NCI-H2107 (cell line): ENCODE measurements around the gene ORAI3.

Source experiments
- DNase-seq: peaks from one replicate; lab custom pipeline; 2025; lab: John Stamatoyannopoulos, UW

The ORAI3 gene

DNA sequence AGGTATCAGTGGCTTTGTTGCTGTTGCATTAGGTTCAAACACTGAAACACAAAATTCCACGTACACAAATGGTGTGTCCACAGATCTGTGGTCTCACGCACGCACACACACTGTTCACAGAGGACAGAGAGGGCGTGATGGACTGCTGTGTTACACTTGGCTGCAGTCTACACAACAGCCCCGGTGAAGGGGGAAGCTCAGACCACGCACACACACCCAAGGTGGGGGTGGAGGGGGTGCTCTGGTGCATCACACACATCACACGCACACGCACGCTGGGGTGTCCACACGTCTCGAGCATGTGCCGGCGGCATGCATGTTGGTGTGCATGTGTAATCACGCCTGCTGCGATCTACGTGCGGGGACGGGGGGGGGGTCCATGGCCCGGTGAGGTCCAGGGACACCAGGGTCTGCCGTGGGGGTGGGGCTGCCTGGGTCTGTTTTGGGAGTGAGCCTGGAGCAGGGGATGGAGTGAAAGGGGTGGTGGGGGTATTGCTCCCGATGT is 43.5 kb downstream of the ORAI3 start:
- DNase-seq = no peak

DNA sequence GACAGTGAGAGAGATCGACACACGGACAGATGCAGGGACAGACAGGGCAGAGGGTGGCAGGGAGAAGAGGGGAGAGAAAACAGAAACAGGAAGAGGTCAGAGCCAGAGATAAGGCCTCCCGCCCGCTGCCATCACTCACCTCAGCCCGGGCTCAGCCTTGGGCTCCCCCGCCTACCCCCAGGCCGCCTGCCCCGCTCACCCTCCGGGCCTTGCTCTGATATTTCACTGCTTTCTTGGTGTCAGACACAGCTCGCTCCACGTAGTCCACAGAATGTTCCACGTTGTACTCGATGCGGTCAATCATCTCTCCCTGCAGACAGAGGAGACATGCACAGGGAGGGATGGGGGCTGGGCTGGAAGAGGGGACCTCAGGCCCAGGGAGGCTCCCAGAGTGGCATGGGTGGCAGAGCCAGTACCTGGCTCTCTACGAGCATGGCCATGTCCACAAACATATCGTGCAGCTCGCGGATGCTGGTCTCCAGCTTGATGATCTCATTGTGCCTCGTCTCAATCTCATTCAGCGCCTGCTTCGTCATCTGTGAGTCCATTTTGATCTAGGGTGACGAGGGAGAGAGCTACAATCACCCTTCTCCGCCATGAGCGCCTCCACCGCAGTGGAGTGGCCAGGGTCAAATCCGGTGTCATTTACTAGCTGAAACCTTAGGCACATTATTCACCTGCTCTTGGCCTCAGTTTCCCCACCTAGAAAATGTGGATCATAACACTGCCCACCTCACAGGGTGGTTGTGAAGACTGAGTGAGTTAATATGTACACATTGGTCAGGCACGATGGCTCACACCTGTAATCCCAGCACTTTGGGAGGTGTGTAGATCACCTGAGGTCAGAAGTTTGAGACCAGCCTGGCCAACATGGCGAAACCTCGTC is 44.3 kb downstream of the ORAI3 start:
- no peak for DNase-seq

DNA sequence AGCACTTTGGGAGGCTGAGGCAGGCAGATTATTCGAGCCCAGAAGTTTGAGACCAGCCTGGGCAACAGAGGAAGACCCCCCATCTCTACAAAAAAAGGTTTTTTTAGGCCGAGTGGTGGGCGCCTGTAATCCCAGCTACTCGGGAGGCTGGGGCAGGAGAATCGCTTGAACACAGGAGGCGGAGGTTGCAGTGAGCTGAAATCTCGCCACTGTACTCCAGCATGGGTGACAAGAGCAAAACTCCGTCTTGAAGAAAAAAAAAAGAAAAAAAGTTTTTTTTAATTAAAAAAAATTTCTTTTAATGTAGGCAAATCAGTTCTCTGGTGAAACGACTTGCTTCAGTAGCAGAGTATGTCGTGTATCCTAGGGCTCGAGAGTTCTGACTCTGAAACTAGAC is 47.1 kb downstream of the ORAI3 start:
- no peak for DNase-seq

DNA sequence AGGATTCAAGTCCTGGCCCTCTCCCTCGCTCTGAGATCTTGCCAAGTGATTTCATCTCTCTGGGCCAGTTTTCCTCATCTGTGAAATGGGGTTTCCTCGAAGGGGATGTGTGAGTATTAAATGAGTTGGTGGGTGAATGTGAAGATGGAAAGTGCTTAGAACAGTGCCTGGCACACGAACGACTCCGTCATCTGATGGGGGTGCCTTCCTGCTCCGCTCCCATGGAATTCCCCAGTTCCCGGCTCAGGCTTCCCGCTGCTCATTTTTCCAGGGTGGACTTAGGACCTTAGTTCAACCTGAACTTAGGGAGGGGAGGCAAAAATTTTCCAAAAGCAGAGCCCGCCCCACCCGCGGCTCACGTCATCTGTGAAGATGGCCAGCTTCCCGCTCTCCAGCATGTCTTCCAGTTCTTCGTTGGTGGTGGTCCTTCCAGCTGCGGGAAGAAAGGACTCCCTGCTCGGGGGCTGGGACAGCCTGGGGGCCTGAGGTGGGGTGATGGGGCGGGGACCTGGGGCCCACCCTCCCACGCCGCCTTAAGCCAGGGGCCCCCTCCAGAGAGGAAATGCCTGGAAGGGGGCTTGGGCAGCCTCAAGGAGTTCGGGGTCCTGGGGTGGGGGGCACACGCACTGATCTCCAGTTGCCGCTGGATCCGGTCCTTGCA is 47.6 kb downstream of the ORAI3 start:
- no peak for DNase-seq

DNA sequence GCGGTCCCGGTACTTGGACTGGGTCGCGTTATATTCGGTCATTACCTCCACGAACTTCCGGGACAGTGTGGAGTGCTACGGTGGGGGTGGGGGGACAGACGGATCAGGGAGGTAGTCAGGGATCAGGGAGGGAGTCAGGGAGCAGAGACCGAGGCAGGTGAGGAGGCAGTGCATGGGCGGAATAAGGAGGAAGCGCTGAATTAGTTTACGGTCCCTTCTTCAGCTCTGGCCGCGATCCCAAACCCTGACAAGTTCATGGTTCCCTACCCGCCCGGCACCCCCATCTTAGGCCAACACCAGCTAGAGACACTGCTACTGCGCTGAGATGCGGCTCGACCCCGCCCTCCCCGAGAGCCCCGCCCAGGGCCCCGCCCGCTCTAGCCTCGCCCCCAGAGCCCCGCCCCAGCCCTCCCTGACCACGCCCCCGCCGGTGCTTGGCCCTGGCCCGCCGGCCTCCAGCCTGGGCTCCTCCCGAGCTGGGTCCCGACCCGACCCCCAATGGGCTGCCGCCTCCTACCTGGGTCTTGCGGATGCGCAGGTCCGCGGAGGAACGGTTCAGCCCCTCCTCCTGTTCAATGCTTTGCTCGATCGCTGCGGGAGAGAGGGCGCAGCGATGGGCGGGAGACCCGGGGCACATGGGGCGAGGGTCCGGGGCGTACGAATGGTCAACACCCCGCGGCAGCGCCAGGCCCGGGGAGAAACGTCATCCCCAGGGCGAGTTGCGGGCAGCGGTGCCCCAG is 48.3 kb downstream of the ORAI3 start:
- no peak for DNase-seq

DNA sequence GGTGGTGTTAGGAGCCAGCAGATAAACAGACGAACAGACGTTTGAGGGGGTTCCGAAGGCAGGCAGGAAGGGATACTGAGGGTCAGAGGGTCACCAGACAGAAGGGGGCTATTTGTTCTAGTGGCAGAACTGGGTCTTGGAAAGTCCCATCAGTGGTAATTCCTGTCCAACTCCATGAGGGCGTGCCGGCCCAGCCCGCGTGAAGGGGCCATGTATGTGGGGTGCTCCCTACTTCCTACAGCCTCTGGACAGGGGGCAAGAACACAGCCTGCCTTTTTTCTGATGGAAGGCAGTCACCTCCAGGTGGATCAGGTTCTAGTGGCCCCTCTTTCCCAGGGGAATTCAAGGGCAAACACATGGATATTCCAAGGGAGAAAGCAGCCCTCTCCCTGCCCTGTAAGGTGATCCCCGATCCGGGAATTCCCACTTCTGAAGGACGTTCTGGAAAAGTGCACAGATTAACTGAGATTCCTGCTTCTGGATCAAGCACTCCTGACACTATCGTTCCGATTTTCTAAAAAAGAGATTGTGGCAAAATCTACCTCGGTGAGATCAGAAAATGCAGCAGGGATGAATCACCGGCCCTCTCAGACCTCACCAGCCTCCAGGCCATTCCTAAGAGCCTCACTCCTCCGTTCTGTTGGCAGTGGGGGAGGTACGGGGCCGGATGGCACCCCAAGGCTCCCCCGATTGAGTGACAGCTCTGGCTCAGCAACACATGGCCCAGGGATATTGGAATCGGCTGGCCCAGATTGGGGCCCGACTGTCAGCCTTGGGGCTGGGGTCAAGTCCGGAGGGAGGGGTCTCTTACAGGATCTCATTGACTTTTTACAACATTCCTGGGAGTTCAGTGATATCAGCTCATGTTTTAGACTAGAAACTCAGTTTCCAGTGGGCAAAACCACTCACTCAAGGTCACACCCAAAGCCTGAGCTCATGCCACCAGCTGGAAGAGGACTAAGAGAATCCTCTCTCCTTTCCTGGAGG is 49.1 kb downstream of the ORAI3 start:
- DNase-seq = no peak

DNA sequence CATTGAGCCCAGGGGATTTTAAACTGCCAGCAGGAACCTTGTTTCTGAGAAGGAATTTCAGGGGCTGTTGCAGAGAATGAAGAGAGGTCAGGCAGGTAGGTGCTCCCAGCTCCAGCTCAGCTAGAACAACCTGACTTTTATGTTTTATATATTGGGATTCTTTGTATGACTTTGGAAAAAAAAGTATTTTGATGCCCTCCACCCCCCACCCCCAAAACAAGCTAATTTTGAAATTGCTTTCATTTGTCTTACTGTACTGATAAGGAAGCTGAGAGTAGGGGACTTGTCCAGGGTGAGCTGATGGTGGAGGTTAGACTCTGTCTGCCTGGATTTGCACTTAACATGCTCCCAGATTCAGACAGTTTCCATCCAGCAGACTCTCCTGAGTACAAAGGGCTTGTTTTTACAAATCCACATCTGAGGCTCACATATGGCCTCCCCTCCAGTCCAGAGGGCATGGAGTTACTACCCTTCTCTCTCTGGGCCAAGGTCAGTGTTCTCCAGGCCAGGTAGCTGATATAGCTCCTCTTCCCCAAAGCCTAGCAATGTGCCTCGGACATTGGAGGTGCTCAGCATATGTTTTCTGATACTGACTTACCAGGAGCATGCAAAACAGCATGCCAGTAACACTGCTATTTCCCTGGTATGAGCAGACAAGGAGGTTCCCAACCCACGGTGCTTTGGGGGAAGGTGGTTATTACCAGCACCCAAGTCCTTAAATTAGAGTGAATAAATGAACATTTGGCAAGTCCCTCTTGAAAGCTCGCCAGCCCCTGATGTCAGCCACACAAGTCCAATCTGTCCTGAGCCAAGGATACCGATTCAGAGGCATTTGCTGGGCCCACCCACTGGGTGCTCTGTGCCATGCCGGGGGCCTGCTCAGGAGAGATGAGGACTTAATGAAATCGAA is 50.2 kb downstream of the ORAI3 start:
- DNase-seq = no peak

DNA sequence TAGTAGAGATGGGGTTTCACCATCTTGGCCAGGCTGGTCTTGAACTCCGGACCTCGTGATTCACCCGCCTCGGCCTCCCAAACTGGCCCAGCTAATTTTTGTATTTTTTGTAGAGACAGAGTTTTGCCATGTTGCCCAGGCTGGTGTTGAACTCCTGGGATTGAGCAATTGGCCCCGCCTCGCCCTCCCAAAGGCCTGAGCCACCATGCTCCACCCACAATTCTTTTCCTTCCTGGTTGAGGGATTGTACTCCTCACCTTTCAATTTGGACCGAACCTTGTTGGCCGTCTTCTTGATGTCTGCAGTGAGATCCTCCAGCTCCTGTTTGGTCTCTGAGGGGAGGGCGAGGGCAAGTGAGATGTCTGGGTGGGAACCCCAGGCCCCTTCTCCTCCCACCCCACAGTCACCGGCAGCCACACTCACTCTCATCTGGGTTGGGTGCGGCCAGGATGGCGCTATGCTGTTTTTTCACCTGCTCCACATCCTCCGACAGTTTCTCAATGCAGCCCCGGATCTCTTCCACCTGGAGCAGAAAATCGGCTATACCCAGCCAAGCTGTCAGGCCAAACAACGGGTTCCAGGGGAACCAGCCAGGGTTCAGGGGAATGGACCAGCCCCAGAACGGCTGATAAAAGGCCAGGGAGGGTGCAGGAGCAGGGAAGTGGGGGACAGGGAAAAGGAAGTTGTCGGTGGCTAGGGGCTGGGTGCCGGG is 52.0 kb downstream of the ORAI3 start:
- no peak for DNase-seq

DNA sequence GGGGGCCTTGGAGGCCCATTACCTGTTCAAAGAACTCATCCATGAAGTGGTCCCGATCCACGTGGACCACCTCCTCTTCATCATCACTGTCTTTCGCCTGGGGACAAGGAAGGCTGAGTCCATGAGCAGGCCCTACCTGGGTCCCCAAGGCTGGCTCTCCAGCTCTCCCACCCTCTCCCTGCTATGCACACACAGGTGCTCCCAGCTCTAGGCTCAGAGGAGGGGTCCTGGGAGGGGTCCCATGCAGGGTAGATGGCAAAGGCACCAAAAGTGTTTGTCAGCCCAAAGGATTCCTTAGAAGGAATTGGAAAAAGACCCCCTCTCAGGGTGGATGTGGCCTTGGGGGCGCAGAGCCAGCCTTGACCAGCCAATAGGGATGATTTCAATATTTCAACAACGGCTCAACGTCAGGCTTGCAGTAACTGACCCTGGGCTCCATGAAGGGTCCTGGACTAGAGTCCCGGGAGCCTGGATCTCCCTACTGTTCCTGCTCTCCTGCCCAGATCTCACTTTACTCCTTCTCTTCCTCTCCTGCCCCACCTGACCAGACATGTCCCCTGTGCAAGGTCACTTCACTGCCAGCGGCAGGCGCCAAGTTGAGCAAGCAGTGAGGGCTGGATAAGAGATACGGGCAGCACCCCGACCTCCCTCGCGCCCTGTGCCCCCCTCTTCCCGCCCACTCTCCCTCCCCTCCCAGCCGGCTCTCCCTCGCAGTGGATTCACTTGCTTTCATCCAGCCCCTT is 52.8 kb downstream of the ORAI3 start:
- no peak for DNase-seq

DNA sequence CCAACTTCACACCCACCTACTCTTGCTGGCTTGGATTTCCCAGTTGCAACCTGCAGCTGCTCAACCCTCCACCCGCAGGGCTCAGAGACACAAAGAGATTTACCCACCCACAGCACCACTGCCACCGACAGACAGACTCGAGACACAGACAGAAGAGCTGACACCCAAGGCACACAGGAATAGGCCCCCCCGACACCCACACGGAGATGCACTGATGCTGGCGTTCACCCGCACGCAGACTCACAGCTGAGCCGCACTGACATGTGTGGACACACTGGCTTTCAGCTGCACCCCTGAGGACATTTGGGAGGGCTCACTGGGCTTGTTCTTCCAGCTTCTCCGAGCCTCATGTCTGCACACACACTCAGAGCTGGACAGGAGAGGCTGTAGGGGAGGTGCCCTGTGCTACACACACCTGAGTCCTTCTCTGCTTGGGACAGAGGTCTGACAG is 53.4 kb downstream of the ORAI3 start:
- no peak for DNase-seq

DNA sequence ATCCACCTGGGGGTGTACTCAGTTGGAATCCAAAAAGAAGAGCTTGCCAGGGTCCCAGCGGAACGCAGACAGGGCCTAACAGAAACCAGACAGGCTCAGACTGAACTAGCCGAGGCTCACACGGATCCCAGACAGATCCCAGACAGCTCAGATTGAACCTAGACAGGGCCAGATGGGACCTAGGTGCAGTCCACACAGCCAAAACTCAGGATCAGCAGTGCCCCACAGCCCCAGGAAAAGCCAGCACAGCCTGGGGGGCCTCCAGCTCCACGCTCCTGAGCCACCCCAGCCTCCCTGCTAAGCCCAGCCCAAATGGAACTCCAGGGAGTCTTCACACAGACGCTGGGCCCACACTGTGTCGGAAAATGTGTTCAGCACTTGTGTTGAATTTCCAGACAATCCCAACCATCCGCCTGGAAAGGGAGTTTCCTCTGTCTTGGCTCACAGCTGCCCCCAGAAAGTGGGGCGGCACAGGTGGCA is 54.0 kb downstream of the ORAI3 start:
- no peak for DNase-seq

DNA sequence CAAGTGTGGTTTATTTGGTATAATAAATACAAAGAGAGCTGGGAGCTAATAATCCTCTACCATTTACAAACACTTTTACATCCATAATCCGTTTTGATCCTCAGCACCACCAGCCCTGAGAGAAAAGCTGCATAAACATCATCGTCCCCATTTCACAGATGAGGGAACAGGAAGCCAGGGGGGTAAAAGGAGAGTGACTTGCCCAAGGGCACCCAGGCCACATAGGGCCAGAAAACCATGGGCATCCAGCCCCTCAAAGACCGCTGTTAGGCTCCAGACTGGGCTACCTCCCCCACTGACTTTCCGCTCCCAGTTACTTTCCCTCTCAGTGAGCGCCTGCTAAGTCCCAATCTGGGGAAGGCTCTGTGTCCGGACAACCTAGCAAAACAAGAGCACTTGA is 54.9 kb downstream of the ORAI3 start:
- DNase-seq = no peak
